HAP-1 (cell line): Measurements from ENCODE around the gene ABHD3.
"Not testable (repeated sequence)": the region's sequence is repeated elsewhere in the genome, so short reads cannot be mapped to it uniquely, and the experiment has no call there.

ENCODE experiments used
- DNase-seq, 2 experiments: peaks; one replicate each; pipeline ENCODE4 v3.0.0-alpha.2; 2016 to 2020; ENCODE audit warnings: low spot score in 2 of 2
- H3K27me3 ChIP-seq: fragments of 250-450 bp; sonication (Bioruptor Pico); 2 replicates; pipeline ENCODE4 v1.5.1; 2020; ENCODE audit warnings: low read depth, mild to moderate bottlenecking, moderate library complexity
- H3K36me3 ChIP-seq: fragments of 250-450 bp; sonication (Bioruptor Pico); replicated peaks from 2 replicates; pipeline ENCODE4 v1.5.1; 2020; ENCODE audit warnings: mild to moderate bottlenecking
- H3K4me1 ChIP-seq: fragments of 250-450 bp; sonication (Bioruptor Pico); 2 replicates; pipeline ENCODE4 v1.5.1; 2020; ENCODE audit warnings: mild to moderate bottlenecking
- H3K4me3 ChIP-seq: fragments of 250-450 bp; sonication (Bioruptor Pico); 2 replicates; pipeline ENCODE4 v1.5.1; 2020; ENCODE audit warnings: mild to moderate bottlenecking, moderate library complexity
- H3K9me3 ChIP-seq: fragments of 250-450 bp; sonication (Bioruptor Pico); 2 replicates; pipeline ENCODE4 v1.5.1; 2020; ENCODE audit warnings: mild to moderate bottlenecking, moderate library complexity
- in situ Hi-C: fragments of 300-500 bp; cut with MboI; formaldehyde crosslinking; loops from 3 replicates; pipeline ENCODE4 v1.14.3; 2020; ENCODE audit warnings: low sequenced_read_pairs, inconsistent platforms, mixed read lengths

ABHD3 gene

GRCh38 chr18:21704603-21705364 lies at the start of gene ABHD3:
Gene ABHD3, minus strand, starts transcription at chr18:21704774. Its CDS starts 109 bp downstream, at chr18:21704665.
- DNase-seq = peak; percentile 82 to 95
- Histone ChIP-seq H3K36me3 (peaks cover 5% of the 10 kb centered on the region; the same call in 1 of the 2 replicates), H3K4me1 (peaks cover 8% of the 10 kb centered on the region), H3K27me3 (no peaks in the 10 kb centered on the region), H3K4me3 (peak within 1 kb of the TSS; percentile 57), H3K9me3 (no peaks in the 10 kb centered on the region)
- in situ Hi-C loops = no loop called here

- DNase-seq = no peak
- Histone ChIP-seq H3K4me3 (no peak overlapping the region), H3K4me1 (peaks cover 36% of the 10 kb centered on the region), H3K36me3 (no peaks in the 10 kb centered on the region), H3K27me3 (no peaks in the 10 kb centered on the region), H3K9me3 (no peaks in the 10 kb centered on the region)
- in situ Hi-C loops = loop anchor here (25.0 kb wide), 1 partner anchor 486 kb away; no protein-coding TSS in a partner anchor
Measured at GRCh38 chr18:21747764-21748693, 43.5 kb upstream of the ABHD3 start.

GRCh38 chr18:21747268-21747667 lies 42.7 kb upstream of the ABHD3 start:
- no peaks in the 10 kb centered on the region for H3K27me3 ChIP-seq
- H3K4me3 ChIP-seq = no peak overlapping the region
- DNase-seq = no peak
- no peaks in the 10 kb centered on the region for H3K9me3 ChIP-seq
- no peaks in the 10 kb centered on the region for H3K36me3 ChIP-seq
- in situ Hi-C loops = loop anchor here (25.0 kb wide), 1 partner anchor 485 kb away; no protein-coding TSS in a partner anchor
- H3K4me1 ChIP-seq = peaks cover 36% of the 10 kb centered on the region

GRCh38 chr18:21745231-21745630 lies 40.7 kb upstream of the ABHD3 start:
- no peak overlapping the region for H3K4me3 ChIP-seq
- in situ Hi-C loops = loop anchor here (25.0 kb wide), 1 partner anchor 483 kb away; no protein-coding TSS in a partner anchor
- no peaks in the 10 kb centered on the region for H3K9me3 ChIP-seq
- no peaks in the 10 kb centered on the region for H3K27me3 ChIP-seq
- no peaks in the 10 kb centered on the region for H3K36me3 ChIP-seq
- no peak for DNase-seq
- peaks cover 37% of the 10 kb centered on the region for H3K4me1 ChIP-seq

- Histone ChIP-seq H3K36me3 (no peaks in the 10 kb centered on the region), H3K4me3 (peak overlapping the region; percentile 80), H3K4me1 (peaks cover 42% of the 10 kb centered on the region), H3K27me3 (no peaks in the 10 kb centered on the region), H3K9me3 (no peaks in the 10 kb centered on the region)
- in situ Hi-C loops = loop anchor here (25.0 kb wide), 1 partner anchor 481 kb away; no protein-coding TSS in a partner anchor
- peak in 1 of 2 experiments; percentile 79 for DNase-seq
Measured at GRCh38 chr18:21743166-21743832, 38.7 kb upstream of the ABHD3 start.

- Histone ChIP-seq H3K27me3 (no peaks in the 10 kb centered on the region), H3K4me1 (peaks cover 35% of the 10 kb centered on the region), H3K36me3 (no peaks in the 10 kb centered on the region), H3K9me3 (peaks cover 3% of the 10 kb centered on the region; the same call in 1 of the 2 replicates), H3K4me3 (peak overlapping the region; percentile 80)
- in situ Hi-C loops = loop anchor here (25.0 kb wide), 1 partner anchor 480 kb away; no protein-coding TSS in a partner anchor
- DNase-seq = no peak
Measured at GRCh38 chr18:21742315-21742687, 37.7 kb upstream of the ABHD3 start.

GRCh38 chr18:21741562-21742314 lies 37.2 kb upstream of the ABHD3 start:
- no peaks in the 10 kb centered on the region for H3K27me3 ChIP-seq
- peak overlapping the region; percentile 80 for H3K4me3 ChIP-seq
- peak; percentile 40 to 50 for DNase-seq
- no peaks in the 10 kb centered on the region for H3K36me3 ChIP-seq
- peaks cover 29% of the 10 kb centered on the region for H3K4me1 ChIP-seq
- H3K9me3 ChIP-seq = peaks cover 3% of the 10 kb centered on the region; the same call in 1 of the 2 replicates
- in situ Hi-C loops = loop anchor here (25.0 kb wide), 1 partner anchor 479 kb away; no protein-coding TSS in a partner anchor

- no peak for DNase-seq
- in situ Hi-C loops = loop anchor here (25.0 kb wide), 1 partner anchor 479 kb away; no protein-coding TSS in a partner anchor
Measured at GRCh38 chr18:21741312-21741561, 36.7 kb upstream of the ABHD3 start.

GRCh38 chr18:21740538-21741311 lies 36.2 kb upstream of the ABHD3 start, which contains the start of gene MIB1:
Gene MIB1, plus strand, starts transcription at chr18:21740792. Its CDS starts 792 bp downstream, at chr18:21741584.
- peak within 1 kb of the TSS; percentile 80 for H3K4me3 ChIP-seq
- H3K36me3 ChIP-seq = no peaks in the 10 kb centered on the region
- H3K27me3 ChIP-seq = no peaks in the 10 kb centered on the region
- H3K9me3 ChIP-seq = peaks cover 3% of the 10 kb centered on the region; the same call in 1 of the 2 replicates
- peak; percentile 93 to 99 for DNase-seq
- peaks cover 19% of the 10 kb centered on the region for H3K4me1 ChIP-seq
- in situ Hi-C loops = loop anchor here (25.0 kb wide), 1 partner anchor 478 kb away; no protein-coding TSS in a partner anchor

More at GRCh38 chr18:21741312-21741561, 36.7 kb upstream of the ABHD3 start:
- Histone ChIP-seq H3K4me1 (peaks cover 24% of the 10 kb centered on the region), H3K36me3 (no peaks in the 10 kb centered on the region), H3K27me3 (no peaks in the 10 kb centered on the region), H3K4me3 (peak overlapping the region; percentile 80), H3K9me3 (peaks cover 3% of the 10 kb centered on the region; the same call in 1 of the 2 replicates)

- H3K4me3 ChIP-seq = peak overlapping the region; percentile 80
- peaks cover 3% of the 10 kb centered on the region; the same call in 1 of the 2 replicates for H3K9me3 ChIP-seq
- H3K27me3 ChIP-seq = no peaks in the 10 kb centered on the region
- no peaks in the 10 kb centered on the region for H3K36me3 ChIP-seq
- in situ Hi-C loops = loop anchor here (25.0 kb wide), 1 partner anchor 478 kb away; no protein-coding TSS in a partner anchor
- no peak for DNase-seq
- peaks cover 18% of the 10 kb centered on the region for H3K4me1 ChIP-seq
Measured at GRCh38 chr18:21739604-21740537, 35.3 kb upstream of the ABHD3 start.

- not testable (repeated sequence) for H3K36me3 ChIP-seq, H3K4me3 ChIP-seq, H3K27me3 ChIP-seq, DNase-seq, H3K4me1 ChIP-seq, H3K9me3 ChIP-seq
- in situ Hi-C loops = loop anchor here (25.0 kb wide), 1 partner anchor 475 kb away; no protein-coding TSS in a partner anchor
Measured at GRCh38 chr18:21736926-21737325, 32.4 kb upstream of the ABHD3 start.
